HG03103 (cell line): Measurements from ENCODE around the gene RENBP.

ENCODE experiments used
- ATAC-seq: cut with Tn5 transposase; IDR thresholded peaks from one replicate; pipeline ENCODE4 v1.9.1; 2021; ENCODE audit warnings: low read depth; ENCODE audit not compliant: unreplicated experiment

The RENBP gene

GRCh38 chrX:153971450-153972367, 27.3 kb upstream of the RENBP start, which contains the start of gene HCFC1:
TSS of gene HCFC1 (minus strand) at chrX:153971818. CDS start at chrX:153970840, 978 bp downstream.
- ATAC-seq = peak; percentile 26

GRCh38 chrX:153971124-153971449, 26.6 kb upstream of the RENBP start:
- ATAC-seq = peak; percentile 23

- no peak for ATAC-seq
Measured at GRCh38 chrX:153970357-153971123, 26.1 kb upstream of the RENBP start.

- no peak for ATAC-seq
Measured at GRCh38 chrX:153969904-153970356, 25.5 kb upstream of the RENBP start.

- no peak for ATAC-seq
Measured at GRCh38 chrX:153969125-153969903, 24.9 kb upstream of the RENBP start.

GRCh38 chrX:153968754-153969124, 24.3 kb upstream of the RENBP start:
- ATAC-seq = no peak

- no peak for ATAC-seq
Measured at GRCh38 chrX:153968255-153968654, 23.8 kb upstream of the RENBP start.

GRCh38 chrX:153967536-153968224, 23.2 kb upstream of the RENBP start:
- ATAC-seq = no peak

- no peak for ATAC-seq
Measured at GRCh38 chrX:153966841-153967535, 22.5 kb upstream of the RENBP start.

GRCh38 chrX:153966283-153966688, 21.8 kb upstream of the RENBP start:
- ATAC-seq = no peak

- no peak for ATAC-seq
Measured at GRCh38 chrX:153965406-153965805, 21.0 kb upstream of the RENBP start.

GRCh38 chrX:153964105-153964504, 19.7 kb upstream of the RENBP start:
- ATAC-seq = no peak

GRCh38 chrX:153963546-153963945, 19.1 kb upstream of the RENBP start:
- no peak for ATAC-seq

- no peak for ATAC-seq
Measured at GRCh38 chrX:153961292-153961691, 16.8 kb upstream of the RENBP start.

GRCh38 chrX:153960786-153961185, 16.3 kb upstream of the RENBP start:
- ATAC-seq = no peak

GRCh38 chrX:153960077-153960476, 15.6 kb upstream of the RENBP start:
- no peak for ATAC-seq

- no peak for ATAC-seq
Measured at GRCh38 chrX:153959649-153960048, 15.2 kb upstream of the RENBP start.

- ATAC-seq = no peak
Measured at GRCh38 chrX:153958605-153959004, 14.2 kb upstream of the RENBP start.

GRCh38 chrX:153957224-153957623, 12.8 kb upstream of the RENBP start:
- ATAC-seq = no peak
